LHCN-M2 (cell line): Measurements from ENCODE around the gene THSD4. TPM values are rescaled to one million over a fixed set of nuclear protein-coding genes. Genes with fewer than 3 reads are reported as not detected.
A peak's percentile ranks its signal among the peaks of the same experiment; 100 is the strongest.

Experiments
- DNase-seq: peaks from one replicate; pipeline ENCODE4 v3.0.0-alpha.2; 2012; ENCODE audit warnings: low read depth
- total RNA-seq: library from RNA; depleted of rRNA; stranded (reverse); fragments of >200 nt; gene quantifications from 2 replicates; pipeline ENCODE4 v1.2.3, GENCODE V29; 2014

The THSD4 gene
- total RNA-seq, 1 experiment from 2014 or later, result 13.0 TPM

GRCh38 chr15:71709808-71710418 is 594.6 kb downstream of the THSD4 start:
- no peak for DNase-seq

GRCh38 chr15:71712182-71712581 is 596.9 kb downstream of the THSD4 start:
- DNase-seq, result no peak

GRCh38 chr15:71713191-71713809 is 598.0 kb downstream of the THSD4 start:
- peak; percentile 51 for DNase-seq

- DNase-seq, result no peak
These were observed 600.6 kb downstream of the THSD4 start for GRCh38 chr15:71715914-71716313.

GRCh38 chr15:71716990-71717389 is 601.7 kb downstream of the THSD4 start:
- peak; percentile 58 for DNase-seq

- DNase-seq, result no peak
These were observed 603.0 kb downstream of the THSD4 start for GRCh38 chr15:71718116-71718910.

GRCh38 chr15:71723344-71723743 is 608.1 kb downstream of the THSD4 start:
- DNase-seq, result no peak

- peak; percentile 24 for DNase-seq
These were observed 610.1 kb downstream of the THSD4 start for GRCh38 chr15:71725207-71725955.

- DNase-seq, result no peak
These were observed 613.6 kb downstream of the THSD4 start for GRCh38 chr15:71728881-71729280.

GRCh38 chr15:71729319-71729718 is 614.0 kb downstream of the THSD4 start:
- no peak for DNase-seq

GRCh38 chr15:71730277-71731144 is 615.2 kb downstream of the THSD4 start:
- DNase-seq, result peak; percentile 59

- no peak for DNase-seq
These were observed 617.4 kb downstream of the THSD4 start for GRCh38 chr15:71732636-71733035.

GRCh38 chr15:71733122-71733521 is 617.9 kb downstream of the THSD4 start:
- DNase-seq, result no peak

- DNase-seq, result no peak
These were observed 619.6 kb downstream of the THSD4 start for GRCh38 chr15:71734709-71735384.

GRCh38 chr15:71735385-71735757 is 620.1 kb downstream of the THSD4 start:
- no peak for DNase-seq

- DNase-seq, result no peak
These were observed 621.1 kb downstream of the THSD4 start for GRCh38 chr15:71736286-71736947.

GRCh38 chr15:71737761-71738160 is 622.5 kb downstream of the THSD4 start:
- DNase-seq, result no peak

GRCh38 chr15:71739355-71739754 is 624.1 kb downstream of the THSD4 start:
- no peak for DNase-seq

- DNase-seq, result no peak
These were observed 627.7 kb downstream of the THSD4 start for GRCh38 chr15:71742964-71743363.

GRCh38 chr15:71743861-71744382 is 628.7 kb downstream of the THSD4 start:
- DNase-seq, result peak; percentile 56
